ENCODE measurements around the gene GSDME. TPM values are rescaled to one million over a fixed set of nuclear protein-coding genes. Genes with fewer than 3 reads are reported as not detected.

Gene GSDME
- total RNA-seq, 1 experiment from 2014 or later: 7.6 TPM

GRCh38 chr7:24733414-24734060 lies 23.7 kb downstream of the GSDME start:
- no peak overlapping the region for H3K27ac ChIP-seq (ENCODE audit: low read depth, low read length)

More at GRCh38 chr7:24733414-24734060, 23.7 kb downstream of the GSDME start:
- no peak overlapping the region for H3K4me3 ChIP-seq (replicated peaks in 1 of 2; ENCODE audit: low read depth in 1 of 2, low read length in 2 of 2)
- POLR2A ChIA-PET: no interaction called here
- H2AFZ ChIP-seq (ENCODE audit: low read depth, low read length, poor library complexity, severe bottlenecking): no peak overlapping the region
- H3K9ac ChIP-seq (ENCODE audit: low read length): peak overlapping the region; percentile 12; the same call in 1 of the 2 replicates
- CTCF ChIA-PET: no interaction called here
- no peaks in the 10 kb centered on the region for H3K27me3 ChIP-seq (ENCODE audit: insufficient read depth, low read length)
- no peak for ATAC-seq
- intact Hi-C loops (cut with micrococcal nuclease): no loop called here
- DNase-seq (ENCODE audit: low read depth, low spot score): no peak
- TF ChIP-seq RAD21 (IDR thresholded peaks at IDR 0.05; ENCODE audit: low read depth): no peak
- TF ChIP-seq SIN3A (IDR thresholded peaks at IDR 0.05; ENCODE audit: low read depth): no peak
- no peak for TF ChIP-seq FOSL1 (IDR thresholded peaks at IDR 0.05; ENCODE audit: low read depth)
- no peak for TF ChIP-seq SRF (IDR thresholded peaks at IDR 0.05; ENCODE audit: low read depth)
- TF ChIP-seq, protein P1, sequence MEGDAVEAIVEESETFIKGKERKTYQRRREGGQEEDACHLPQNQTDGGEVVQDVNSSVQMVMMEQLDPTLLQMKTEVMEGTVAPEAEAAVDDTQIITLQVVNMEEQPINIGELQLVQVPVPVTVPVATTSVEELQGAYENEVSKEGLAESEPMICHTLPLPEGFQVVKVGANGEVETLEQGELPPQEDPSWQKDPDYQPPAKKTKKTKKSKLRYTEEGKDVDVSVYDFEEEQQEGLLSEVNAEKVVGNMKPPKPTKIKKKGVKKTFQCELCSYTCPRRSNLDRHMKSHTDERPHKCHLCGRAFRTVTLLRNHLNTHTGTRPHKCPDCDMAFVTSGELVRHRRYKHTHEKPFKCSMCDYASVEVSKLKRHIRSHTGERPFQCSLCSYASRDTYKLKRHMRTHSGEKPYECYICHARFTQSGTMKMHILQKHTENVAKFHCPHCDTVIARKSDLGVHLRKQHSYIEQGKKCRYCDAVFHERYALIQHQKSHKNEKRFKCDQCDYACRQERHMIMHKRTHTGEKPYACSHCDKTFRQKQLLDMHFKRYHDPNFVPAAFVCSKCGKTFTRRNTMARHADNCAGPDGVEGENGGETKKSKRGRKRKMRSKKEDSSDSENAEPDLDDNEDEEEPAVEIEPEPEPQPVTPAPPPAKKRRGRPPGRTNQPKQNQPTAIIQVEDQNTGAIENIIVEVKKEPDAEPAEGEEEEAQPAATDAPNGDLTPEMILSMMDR (IDR thresholded peaks at IDR 0.05 in 2 of 3, conservative IDR thresholded peaks at IDR 0.05 in 1 of 3; ENCODE audit: borderline replicate concordance in 1 of 3, insufficient read depth in 1 of 3, low read depth in 2 of 3, low read length in 2 of 3): no peak
- TF ChIP-seq CBX3 (IDR thresholded peaks at IDR 0.05; ENCODE audit: low read depth): no peak
- TF ChIP-seq EZH2phosphoT487 (IDR thresholded peaks at IDR 0.05; ENCODE audit: borderline replicate concordance): no peak
- no peak for TF ChIP-seq REST (IDR thresholded peaks at IDR 0.05; ENCODE audit: low read depth)
- no peak for TF ChIP-seq EZH2 (IDR thresholded peaks at IDR 0.05)
- TF ChIP-seq, protein P2, sequence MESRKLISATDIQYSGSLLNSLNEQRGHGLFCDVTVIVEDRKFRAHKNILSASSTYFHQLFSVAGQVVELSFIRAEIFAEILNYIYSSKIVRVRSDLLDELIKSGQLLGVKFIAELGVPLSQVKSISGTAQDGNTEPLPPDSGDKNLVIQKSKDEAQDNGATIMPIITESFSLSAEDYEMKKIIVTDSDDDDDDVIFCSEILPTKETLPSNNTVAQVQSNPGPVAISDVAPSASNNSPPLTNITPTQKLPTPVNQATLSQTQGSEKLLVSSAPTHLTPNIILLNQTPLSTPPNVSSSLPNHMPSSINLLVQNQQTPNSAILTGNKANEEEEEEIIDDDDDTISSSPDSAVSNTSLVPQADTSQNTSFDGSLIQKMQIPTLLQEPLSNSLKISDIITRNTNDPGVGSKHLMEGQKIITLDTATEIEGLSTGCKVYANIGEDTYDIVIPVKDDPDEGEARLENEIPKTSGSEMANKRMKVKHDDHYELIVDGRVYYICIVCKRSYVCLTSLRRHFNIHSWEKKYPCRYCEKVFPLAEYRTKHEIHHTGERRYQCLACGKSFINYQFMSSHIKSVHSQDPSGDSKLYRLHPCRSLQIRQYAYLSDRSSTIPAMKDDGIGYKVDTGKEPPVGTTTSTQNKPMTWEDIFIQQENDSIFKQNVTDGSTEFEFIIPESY (IDR thresholded peaks at IDR 0.05; ENCODE audit: extremely low read depth, insufficient replicate concordance, low read length): no peak
- no peak for TF ChIP-seq ELF1 (IDR thresholded peaks at IDR 0.05; ENCODE audit: borderline replicate concordance, low read depth)
- no peak for TF ChIP-seq ZNF274 (IDR thresholded peaks at IDR 0.05; ENCODE audit: low read depth, low read length)
- no peak for TF ChIP-seq EGR1 (IDR thresholded peaks at IDR 0.05; ENCODE audit: low read depth)
- TF ChIP-seq, protein P3, sequence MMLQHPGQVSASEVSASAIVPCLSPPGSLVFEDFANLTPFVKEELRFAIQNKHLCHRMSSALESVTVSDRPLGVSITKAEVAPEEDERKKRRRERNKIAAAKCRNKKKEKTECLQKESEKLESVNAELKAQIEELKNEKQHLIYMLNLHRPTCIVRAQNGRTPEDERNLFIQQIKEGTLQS (IDR thresholded peaks at IDR 0.05): no peak
- H3K4me2 ChIP-seq (ENCODE audit: low read length): 0 out of 2 replicates have a peak overlapping the region, but pooled peaks have one; percentile 22
- no peaks in the 10 kb centered on the region for H3K9me2 ChIP-seq (ENCODE audit: insufficient read depth)
- H3K79me2 ChIP-seq (ENCODE audit: insufficient read depth, low read length): no peaks in the 10 kb centered on the region
- H3K9me3 ChIP-seq (ENCODE audit: control insufficient read depth in 1 of 2, insufficient read depth in 1 of 2, low read depth in 1 of 2, low read length in 2 of 2): peaks cover 0 to 2% of the 10 kb centered on the region in 2 experiments; a peak in 1 of 4 replicates
- no peaks in the 10 kb centered on the region for H3K36me3 ChIP-seq (ENCODE audit: control insufficient read depth in 1 of 2, insufficient read depth in 2 of 2, low read length in 2 of 2)
- no peaks in the 10 kb centered on the region for H4K20me1 ChIP-seq (ENCODE audit: insufficient read depth)
- BruUV-seq (replicated peaks): no TSS peak
- RAD21 ChIA-PET (ENCODE audit: low non-redundant PET in 1 of 2, low total read pairs in 2 of 2, uncharacterized antibody in 2 of 2, unreplicated experiment in 2 of 2): no interaction called here
- peaks cover 0 to 16% of the 10 kb centered on the region in 2 experiments; a peak in 1 of 4 replicates for H3K4me1 ChIP-seq (ENCODE audit: control insufficient read depth in 1 of 2, insufficient read depth in 2 of 2, low read length in 2 of 2)
